GM12873 (cell line): ENCODE data around the gene GAB1.

Experiments
- TF ChIP-seq, protein P1 (sequence below): IDR thresholded peaks from 2 replicates; pipeline ENCODE4 v1.5.1; 2012; ENCODE audit warnings: low read depth, mild to moderate bottlenecking, moderate library complexity, low read length, control low read depth; ENCODE audit not compliant: insufficient read depth; ENCODE audit errors: missing control alignments

The GAB1 gene

DNA sequence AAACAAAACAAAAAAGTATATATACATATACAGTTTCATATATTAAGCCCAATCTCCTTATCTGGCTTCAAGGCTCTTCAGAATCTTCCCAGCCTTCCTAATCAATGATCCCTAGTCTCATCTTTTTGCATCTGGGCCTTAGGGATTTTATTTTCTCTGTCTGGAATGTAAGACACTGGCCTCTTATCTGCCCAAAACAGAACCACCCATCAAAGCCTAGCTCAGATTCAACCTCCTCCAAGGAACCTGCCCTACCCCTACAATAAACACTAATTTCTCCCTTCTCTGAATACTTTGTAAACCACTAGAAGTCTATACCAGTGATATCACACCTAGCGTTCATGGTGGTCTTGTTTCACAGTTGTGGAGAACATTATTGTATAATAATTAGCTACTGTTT is 23.2 kb upstream of the GAB1 start:
- TF ChIP-seq, protein P1, sequence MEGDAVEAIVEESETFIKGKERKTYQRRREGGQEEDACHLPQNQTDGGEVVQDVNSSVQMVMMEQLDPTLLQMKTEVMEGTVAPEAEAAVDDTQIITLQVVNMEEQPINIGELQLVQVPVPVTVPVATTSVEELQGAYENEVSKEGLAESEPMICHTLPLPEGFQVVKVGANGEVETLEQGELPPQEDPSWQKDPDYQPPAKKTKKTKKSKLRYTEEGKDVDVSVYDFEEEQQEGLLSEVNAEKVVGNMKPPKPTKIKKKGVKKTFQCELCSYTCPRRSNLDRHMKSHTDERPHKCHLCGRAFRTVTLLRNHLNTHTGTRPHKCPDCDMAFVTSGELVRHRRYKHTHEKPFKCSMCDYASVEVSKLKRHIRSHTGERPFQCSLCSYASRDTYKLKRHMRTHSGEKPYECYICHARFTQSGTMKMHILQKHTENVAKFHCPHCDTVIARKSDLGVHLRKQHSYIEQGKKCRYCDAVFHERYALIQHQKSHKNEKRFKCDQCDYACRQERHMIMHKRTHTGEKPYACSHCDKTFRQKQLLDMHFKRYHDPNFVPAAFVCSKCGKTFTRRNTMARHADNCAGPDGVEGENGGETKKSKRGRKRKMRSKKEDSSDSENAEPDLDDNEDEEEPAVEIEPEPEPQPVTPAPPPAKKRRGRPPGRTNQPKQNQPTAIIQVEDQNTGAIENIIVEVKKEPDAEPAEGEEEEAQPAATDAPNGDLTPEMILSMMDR, result no peak

DNA sequence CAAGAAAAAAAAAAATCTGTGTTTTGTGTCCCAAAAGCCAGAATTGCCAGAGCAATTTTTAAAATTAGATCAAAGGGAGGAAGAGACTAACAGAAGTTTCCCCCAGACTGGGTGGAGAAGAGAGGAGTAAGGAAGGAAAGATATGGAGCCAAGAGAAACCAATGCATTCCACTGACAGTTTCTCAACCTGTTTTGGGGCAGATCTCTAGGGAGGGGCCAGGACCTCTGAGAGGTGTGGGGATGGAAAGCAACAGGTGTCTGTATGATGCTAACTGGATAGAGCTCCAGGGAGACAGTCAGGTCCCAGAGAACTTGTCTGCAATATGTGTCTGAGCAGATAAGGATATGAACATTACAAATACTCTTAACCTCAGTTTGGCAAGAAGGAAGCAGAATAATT is 22.7 kb upstream of the GAB1 start:
- TF ChIP-seq, protein P1, result no peak

DNA sequence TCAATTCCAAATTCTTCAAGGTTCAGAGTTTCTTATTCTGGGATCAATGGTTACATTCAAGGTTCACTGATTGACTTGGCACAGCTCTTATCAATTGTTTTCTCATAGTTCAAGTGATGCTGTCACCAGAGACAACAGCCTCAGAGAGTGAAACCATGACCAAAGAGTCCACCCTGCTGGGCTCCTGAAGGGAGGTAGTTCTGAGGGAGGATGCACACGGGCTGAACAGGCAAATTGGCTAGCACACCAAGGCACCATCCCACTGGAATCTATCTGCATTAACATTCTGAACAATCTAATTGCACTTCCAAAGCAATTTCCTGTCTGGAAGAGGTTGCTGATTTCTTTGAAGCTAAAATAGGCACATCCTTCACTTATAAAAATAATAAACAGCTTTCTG is 16.6 kb upstream of the GAB1 start:
- TF ChIP-seq, protein P1, result no peak

DNA sequence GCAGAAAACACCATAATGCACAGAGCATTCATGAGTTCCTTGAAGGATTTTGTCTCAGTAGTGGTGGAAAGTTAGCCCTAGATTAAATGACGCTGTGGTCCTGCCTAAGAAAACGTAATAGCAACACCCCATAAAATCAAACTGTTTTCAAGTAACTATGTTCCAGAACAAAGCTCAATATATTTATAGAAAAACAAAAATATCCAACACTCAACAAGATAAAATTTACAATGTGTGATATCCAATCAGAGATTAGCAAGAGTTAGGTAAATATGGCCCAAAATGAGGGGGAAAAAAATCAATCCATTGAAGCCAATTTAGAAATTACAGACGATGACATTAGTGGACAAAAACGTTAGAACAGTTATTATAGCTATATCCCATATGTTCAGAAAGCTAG is 9.9 kb upstream of the GAB1 start:
- TF ChIP-seq, protein P1, result no peak

DNA sequence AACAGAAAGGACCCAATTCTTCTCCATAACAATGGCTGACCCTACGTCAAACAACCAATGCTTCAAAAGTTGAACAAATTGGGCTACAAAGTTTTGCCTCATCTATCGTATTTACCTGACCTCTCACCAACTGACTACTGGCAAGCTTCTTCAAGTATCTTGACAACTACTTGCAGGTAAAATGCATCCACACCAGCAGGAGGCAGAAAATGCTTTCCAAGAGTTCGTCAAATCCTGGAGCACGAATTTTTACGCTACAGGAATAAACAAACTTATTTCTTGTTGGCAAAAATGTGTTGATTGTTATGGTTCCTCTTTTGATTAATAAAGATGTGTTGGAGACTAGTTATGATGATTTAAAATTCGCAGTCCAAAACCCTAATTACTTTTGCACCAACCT is 6.7 kb upstream of the GAB1 start:
- TF ChIP-seq, protein P1, result no peak

DNA sequence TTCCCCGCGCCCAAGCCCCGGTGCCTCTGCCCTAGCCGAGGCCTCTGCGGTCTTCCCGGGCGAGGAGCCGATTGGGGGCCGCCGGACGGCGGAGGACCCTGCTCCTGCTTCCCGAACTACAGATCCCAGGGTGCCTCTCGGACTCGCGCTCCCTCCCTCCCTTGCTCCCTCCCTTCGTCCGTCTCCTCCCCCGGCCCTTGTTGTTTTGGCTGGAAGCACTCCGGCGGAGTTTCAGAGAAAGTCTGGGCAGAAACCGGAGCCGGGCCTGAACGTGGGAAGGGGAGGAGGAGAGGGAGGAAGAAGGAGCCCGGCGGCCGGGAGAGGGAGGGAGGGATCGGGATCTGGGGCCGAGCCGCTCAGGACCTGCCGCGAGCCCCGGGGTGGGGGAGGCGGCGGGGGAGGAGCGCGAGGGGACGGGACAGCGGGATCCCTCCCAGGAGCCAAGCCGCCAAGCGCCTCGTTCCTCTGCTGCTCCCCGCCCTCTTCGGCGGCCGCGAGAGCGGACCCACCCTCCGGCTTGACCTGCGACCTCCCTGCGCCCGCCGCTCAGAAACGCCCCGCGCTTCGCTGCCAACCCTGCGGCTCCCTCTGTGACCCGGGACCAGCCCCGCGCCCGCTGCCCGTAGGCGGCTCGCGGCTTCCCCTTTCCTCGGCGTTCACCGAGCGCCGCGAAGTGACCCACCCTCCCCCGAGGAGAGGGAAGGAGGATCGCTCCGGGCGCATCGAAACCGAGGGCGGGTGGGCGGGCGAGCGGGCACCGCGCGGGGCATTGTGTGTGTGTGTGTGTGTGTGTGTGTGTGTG is 496 bp upstream of the GAB1 start:
- TF ChIP-seq, protein P1, result no peak

DNA sequence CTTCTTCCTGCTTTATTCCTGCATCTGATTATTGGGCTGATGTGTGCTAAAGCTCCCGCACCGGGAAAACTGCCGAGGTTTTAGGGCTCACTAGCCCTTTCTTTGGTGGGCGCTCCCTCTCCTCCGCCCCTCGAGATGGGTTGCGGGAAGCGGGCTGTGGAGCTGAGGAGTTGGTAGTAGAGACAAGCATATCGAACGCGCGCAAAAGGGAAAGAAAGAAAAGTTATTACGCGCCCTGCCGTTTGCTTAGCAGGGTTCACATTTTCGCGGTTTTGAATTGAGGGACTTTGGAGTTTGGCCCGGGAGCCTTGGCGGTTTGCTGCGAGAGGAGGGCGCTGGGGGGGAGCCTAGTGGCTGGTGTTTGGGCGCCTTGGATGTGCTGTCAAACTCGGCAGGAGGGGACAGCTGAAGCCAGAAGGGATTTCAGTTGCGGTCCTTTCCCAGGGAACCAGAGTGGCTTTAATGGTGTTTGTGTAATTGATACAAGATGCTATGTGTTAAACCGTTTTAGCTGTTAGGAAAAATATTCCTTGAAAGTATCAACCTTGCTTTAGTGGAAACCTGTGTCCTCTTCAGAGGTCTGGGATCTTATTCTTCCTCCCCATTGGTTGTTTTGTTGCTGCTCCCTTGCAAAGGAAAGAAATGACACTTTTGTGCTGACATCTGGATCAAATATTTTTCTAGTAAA is 1.1 kb downstream of the GAB1 start:
- TF ChIP-seq, protein P1, result no peak
